ENCODE results near the gene NUDCD2. TPM values are rescaled to one million over a fixed set of nuclear protein-coding genes. Genes with fewer than 3 reads are reported as not detected.

The NUDCD2 gene
- polyA plus RNA-seq, 1 of the 3 experiments (the other 2 are of a cell fraction): 7.8 TPM

GRCh38 chr5:163409384-163409783 lies 50.5 kb downstream of the NUDCD2 start:
- H3K9ac ChIP-seq: no peak overlapping the region
- DNase-seq: no peak
- no peaks in the 10 kb centered on the region for H3K79me2 ChIP-seq (ENCODE audit: insufficient read depth)
- H2AFZ ChIP-seq (ENCODE audit: low read depth): no peak overlapping the region
- no peak overlapping the region for H3K4me2 ChIP-seq
- ChIA-PET CTCF (interaction anchor here (0.7 to 3.8 kb wide), 24 partner anchors 11 to 1865 kb away, joined by 3 to 68 read pairs (median 6); partner anchors contain the start of gene NUDCD2), POLR2A (no interaction called here)
- H3K27me3 ChIP-seq (ENCODE audit: insufficient read depth): no peaks in the 10 kb centered on the region
- no peaks in the 10 kb centered on the region for H3K36me3 ChIP-seq (replicated peaks in 1 of 2; ENCODE audit: control insufficient read depth in 1 of 2, insufficient read depth in 2 of 2, low read length in 1 of 2)
- H4K20me1 ChIP-seq (ENCODE audit: insufficient read depth): no peaks in the 10 kb centered on the region
- WGBS (ENCODE audit: low lambda C conversion rate): 49% methylated on average over 6 of the region's 6 CpGs
- H3K4me1 ChIP-seq (ENCODE audit: control insufficient read depth in 1 of 2, insufficient read depth in 2 of 2, low read depth in 1 of 2, low read length in 1 of 2): no peaks in the 10 kb centered on the region; a peak in 1 of 4 replicates
- no peaks in the 10 kb centered on the region for H3K9me2 ChIP-seq
- no peak for TF ChIP-seq MAX (IDR thresholded peaks at IDR 0.05; ENCODE audit: low read depth)
- TF ChIP-seq IRF3 (IDR thresholded peaks at IDR 0.05; ENCODE audit: low read depth, low read length): no peak
- no peak for TF ChIP-seq SMC3 (IDR thresholded peaks at IDR 0.05; ENCODE audit: low read depth, low read length)
- no peak for TF ChIP-seq SIN3A (IDR thresholded peaks at IDR 0.05; ENCODE audit: borderline replicate concordance, low read depth, low read length)
- no peak for TF ChIP-seq EP300 (IDR thresholded peaks at IDR 0.05; ENCODE audit: borderline replicate concordance in 1 of 2, low read depth in 1 of 2, low read length in 1 of 2)
- no peak for TF ChIP-seq NFIC (IDR thresholded peaks at IDR 0.05; ENCODE audit: borderline replicate concordance)
- TF ChIP-seq FOXJ3 (CRISPR knock-in tag; IDR thresholded peaks at IDR 0.05): no peak
- no peak for TF ChIP-seq EZH2phosphoT487 (IDR thresholded peaks at IDR 0.05; ENCODE audit: borderline replicate concordance, low read depth)
- no peak for TF ChIP-seq ELF1 (IDR thresholded peaks at IDR 0.05)
- no peak for TF ChIP-seq FOXM1 (IDR thresholded peaks at IDR 0.05; ENCODE audit: low read depth)
- no peaks in the 10 kb centered on the region for H3K9me3 ChIP-seq
- H3F3A ChIP-seq (replicated peaks; ENCODE audit: insufficient read depth): no peaks in the 10 kb centered on the region
- no peak overlapping the region for H3K27ac ChIP-seq (ENCODE audit: low read depth in 2 of 2, low read length in 1 of 2)
- no peak overlapping the region for H3K4me3 ChIP-seq (ENCODE audit: low read depth in 2 of 2, low read length in 1 of 2)

- peak overlapping the region; percentile 49; the same call in 1 of the 2 replicates for H2AFZ ChIP-seq (ENCODE audit: low read depth)
- no peaks in the 10 kb centered on the region for H3K79me2 ChIP-seq (ENCODE audit: insufficient read depth)
- H3F3A ChIP-seq (replicated peaks; ENCODE audit: insufficient read depth): no peaks in the 10 kb centered on the region
- peak; percentile 73 for DNase-seq
- 0 out of 2 replicates have a peak overlapping the region, but pooled peaks have one; percentile 53 for H3K4me2 ChIP-seq
- H3K9me3 ChIP-seq: no peaks in the 10 kb centered on the region
- ChIA-PET CTCF (interaction anchor here (0.6 to 3.8 kb wide), 56 partner anchors 10 to 1864 kb away, joined by 3 to 68 read pairs (median 4); partner anchors contain the start of genes CCNG1, MAT2B and NUDCD2), POLR2A (interaction anchor here (0.6 kb wide), 1 partner anchor 31 kb away, joined by 3 read pairs; no protein-coding TSS in a partner anchor)
- no peaks in the 10 kb centered on the region; a peak in 1 of 4 replicates for H3K4me1 ChIP-seq (ENCODE audit: control insufficient read depth in 1 of 2, insufficient read depth in 2 of 2, low read depth in 1 of 2, low read length in 1 of 2)
- 3% methylated on average over 9 of the region's 9 CpGs for WGBS (ENCODE audit: low lambda C conversion rate)
- no peaks in the 10 kb centered on the region for H3K9me2 ChIP-seq
- no peaks in the 10 kb centered on the region for H3K27me3 ChIP-seq (ENCODE audit: insufficient read depth)
- H3K9ac ChIP-seq: no peak overlapping the region
- H4K20me1 ChIP-seq (ENCODE audit: insufficient read depth): no peaks in the 10 kb centered on the region
- no peak overlapping the region for H3K27ac ChIP-seq (ENCODE audit: low read depth in 2 of 2, low read length in 1 of 2)
- H3K4me3 ChIP-seq (ENCODE audit: low read depth in 2 of 2, low read length in 1 of 2): peak overlapping the region in 1 of 2 experiments; percentile 40; a peak in 1 of 4 replicates
- H3K36me3 ChIP-seq (replicated peaks in 1 of 2; ENCODE audit: control insufficient read depth in 1 of 2, insufficient read depth in 2 of 2, low read length in 1 of 2): no peaks in the 10 kb centered on the region
- TF ChIP-seq SMC3 (IDR thresholded peaks at IDR 0.05; ENCODE audit: low read depth, low read length): peak; percentile 62
- TF ChIP-seq SIN3A (IDR thresholded peaks at IDR 0.05; ENCODE audit: borderline replicate concordance, low read depth, low read length): no peak
- peak; percentile 89 for TF ChIP-seq RAD21 (IDR thresholded peaks at IDR 0.05; ENCODE audit: low read length)
- no peak for TF ChIP-seq FOXJ3 (CRISPR knock-in tag; IDR thresholded peaks at IDR 0.05)
- no peak for TF ChIP-seq MEF2A (IDR thresholded peaks at IDR 0.05; ENCODE audit: borderline replicate concordance, low read depth)
- TF ChIP-seq MXI1 (IDR thresholded peaks at IDR 0.05; ENCODE audit: low read depth, low read length): no peak
- no peak for TF ChIP-seq YY1 (IDR thresholded peaks at IDR 0.05; ENCODE audit: low read depth)
- TF ChIP-seq PBX3 (IDR thresholded peaks at IDR 0.05): no peak
- TF ChIP-seq USF1 (IDR thresholded peaks at IDR 0.05; ENCODE audit: borderline replicate concordance, low read depth): no peak
- no peak for TF ChIP-seq RXRA (IDR thresholded peaks at IDR 0.05; ENCODE audit: borderline replicate concordance, low read depth)
- 0 out of 2 replicates have a peak, but pooled peaks have one; percentile 14 for TF ChIP-seq RCOR1 (IDR thresholded peaks at IDR 0.05; ENCODE audit: low read length)
- TF ChIP-seq MAX (IDR thresholded peaks at IDR 0.05; ENCODE audit: low read depth): no peak
- no peak for TF ChIP-seq JUND (IDR thresholded peaks at IDR 0.05)
- no peak for TF ChIP-seq FOSL2 (IDR thresholded peaks at IDR 0.05; ENCODE audit: borderline replicate concordance, low read depth)
- no peak for TF ChIP-seq TCF12 (IDR thresholded peaks at IDR 0.05)
- no peak for TF ChIP-seq EZH2phosphoT487 (IDR thresholded peaks at IDR 0.05; ENCODE audit: borderline replicate concordance, low read depth)
- no peak for TF ChIP-seq TEAD4 (IDR thresholded peaks at IDR 0.05; ENCODE audit: borderline replicate concordance, insufficient read depth)
Measured at GRCh38 chr5:163408311-163408923, 51.5 kb downstream of the NUDCD2 start.
